Keratinocyte (primary cell): ENCODE measurements around the gene RGS13. TPM values are rescaled to one million over a fixed set of nuclear protein-coding genes. Genes with fewer than 3 reads are reported as not detected.

Source experiments
- DNase-seq: peaks from one replicate; pipeline ENCODE4 v3.0.0-alpha.2; 2011; ENCODE audit warnings: low read depth, missing footprints, low spot score
- FAIRE-seq: peaks from 2 replicates; lab custom pipeline; 2011; peaks lifted over from hg19 to GRCh38; lab: Jason Lieb, UNC
- H2AFZ ChIP-seq: 2 replicates; pipeline ENCODE4 v1.6.0; 2012; ENCODE audit warnings: low read length, control low read depth, inconsistent platforms; ENCODE audit not compliant: control insufficient read depth
- H3K27ac ChIP-seq: 2 replicates; pipeline ENCODE4 v1.5.1; 2011; ENCODE audit warnings: low read length; ENCODE audit not compliant: control insufficient read depth, insufficient read depth
- H3K27me3 ChIP-seq: 3 replicates; pipeline ENCODE4 v1.6.0; 2011; ENCODE audit warnings: low read length; ENCODE audit not compliant: control insufficient read depth, insufficient read depth; ENCODE audit errors: extremely low read depth
- H3K36me3 ChIP-seq, 2 experiments: 2 replicates in 1 of 2; 3 replicates in 1 of 2; pipeline ENCODE4 v1.5.1; 2011; ENCODE audit warnings: low read length in 2 of 2, mild to moderate bottlenecking in 1 of 2; ENCODE audit not compliant: control insufficient read depth in 2 of 2, insufficient read depth in 2 of 2; ENCODE audit errors: extremely low read depth in 1 of 2
- H3K4me1 ChIP-seq: 3 replicates; pipeline ENCODE4 v1.5.1; 2011; ENCODE audit warnings: low read length; ENCODE audit not compliant: control insufficient read depth, insufficient read depth; ENCODE audit errors: extremely low read depth
- H3K4me2 ChIP-seq: 3 replicates; pipeline ENCODE4 v1.6.0; 2011; ENCODE audit warnings: low read depth, low read length; ENCODE audit not compliant: control insufficient read depth, insufficient read depth; ENCODE audit errors: extremely low read depth
- H3K4me3 ChIP-seq, 3 experiments: fragments of 200-600 bp in 1 of 3; sonication (generic) in 1 of 3; 2 replicates in 2 of 3; 3 replicates in 1 of 3; pipeline ENCODE4 v1.5.1; 2011 to 2016; ENCODE audit warnings: low read length in 3 of 3, mild to moderate bottlenecking in 3 of 3, control low read depth in 2 of 3, inconsistent platforms in 1 of 3, low read depth in 1 of 3, mixed read lengths in 1 of 3, mixed run types in 1 of 3, moderate library complexity in 1 of 3; ENCODE audit not compliant: control insufficient read depth in 2 of 3, insufficient read depth in 2 of 3; ENCODE audit errors: extremely low read depth in 1 of 3
- H3K79me2 ChIP-seq: 2 replicates; pipeline ENCODE4 v1.6.0; 2012; ENCODE audit warnings: low read length; ENCODE audit not compliant: control insufficient read depth, insufficient read depth
- H3K9ac ChIP-seq: 3 replicates; pipeline ENCODE4 v1.6.0; 2011; ENCODE audit warnings: low read length; ENCODE audit not compliant: control insufficient read depth, insufficient read depth; ENCODE audit errors: extremely low read depth
- H3K9me1 ChIP-seq: 3 replicates; pipeline ENCODE4 v1.6.0; 2011; ENCODE audit warnings: low read length; ENCODE audit not compliant: control insufficient read depth, insufficient read depth; ENCODE audit errors: extremely low read depth
- H3K9me3 ChIP-seq: 2 replicates; pipeline ENCODE4 v1.5.1; 2012; ENCODE audit warnings: low read depth, low read length; ENCODE audit not compliant: control insufficient read depth
- H4K20me1 ChIP-seq: 3 replicates; pipeline ENCODE4 v1.6.0; 2011; ENCODE audit warnings: low read length; ENCODE audit not compliant: control insufficient read depth, insufficient read depth; ENCODE audit errors: extremely low read depth
- CTCF ChIP-seq, 3 experiments: IDR thresholded peaks in 1 of 3; conservative IDR thresholded peaks in 1 of 3; optimal IDR thresholded peaks in 1 of 3; 2 replicates in 2 of 3; 3 replicates in 1 of 3; pipeline versions ENCODE3 to v1.5.1; 2011; ENCODE audit warnings: low read length in 3 of 3, mild to moderate bottlenecking in 3 of 3, moderate library complexity in 2 of 3, control low read depth in 1 of 3, inconsistent platforms in 1 of 3; ENCODE audit not compliant: insufficient read depth in 2 of 3; ENCODE audit errors: extremely low read depth in 1 of 3
- EZH2 ChIP-seq: IDR thresholded peaks from one replicate; pipeline ENCODE4 v1.6.1; 2012; ENCODE audit warnings: inconsistent platforms, mild to moderate bottlenecking, low read length, moderate library complexity
- dilution Hi-C: fragments of 300-500 bp; cut with MboI; formaldehyde crosslinking; loops from one replicate; pipeline ENCODE4 v1.7.0; 2020; ENCODE audit warnings: low sequenced_read_pairs; ENCODE audit not compliant: extremely low pct_ligation_motif_present
- polyA plus RNA-seq, 5 experiments: library from polyadenylated mRNA; depleted of rRNA in 3 of 5; stranded (reverse) in 3 of 5; stranded (forward) in 1 of 5; unstranded in 1 of 5; fragments of >200 nt; gene quantifications; 1 replicate in 1 of 5; 2 replicates in 3 of 5; 3 replicates in 1 of 5; pipeline versions ENCODE4 v1.2.1 to v1.2.3, GENCODE V29; 2011 to 2012; ENCODE audit warnings: missing spikeins in 2 of 5, low read depth in 1 of 5, low replicate concordance in 1 of 5

RGS13 gene
- polyA plus RNA-seq, 1 donor (not counting 4 experiments of a cell fraction or from before 2014, with no cell fraction given): not detected

- Histone ChIP-seq H3K36me3 (no peaks in the 10 kb centered on the region), H3K79me2 (no peaks in the 10 kb centered on the region), H2AFZ (no peak overlapping the region), H3K4me1 (no peaks in the 10 kb centered on the region), H4K20me1 (no peaks in the 10 kb centered on the region), H3K9ac (no peak overlapping the region), H3K4me2 (no peak overlapping the region), H3K9me3 (no peaks in the 10 kb centered on the region), H3K9me1 (no peaks in the 10 kb centered on the region), H3K27ac (no peak overlapping the region), H3K4me3 (no peak overlapping the region), H3K27me3 (no peaks in the 10 kb centered on the region)
- FAIRE-seq: no peak
- TF ChIP-seq EZH2 (no peak), CTCF (optimal IDR thresholded peaks at IDR 0.05 in 1 of 3, IDR thresholded peaks at IDR 0.05 in 1 of 3, conservative IDR thresholded peaks at IDR 0.05 in 1 of 3; ENCODE audit: extremely low read depth in 1 of 3, insufficient read depth in 2 of 3, low read length in 3 of 3) (no peak)
- no peak for DNase-seq
- dilution Hi-C loops: no loop called here
Observed at GRCh38 chr1:192658255-192658654, 22.3 kb downstream of the RGS13 start.

GRCh38 chr1:192660613-192661012, 24.7 kb downstream of the RGS13 start:
- no peaks in the 10 kb centered on the region for H3K4me1 ChIP-seq
- no peaks in the 10 kb centered on the region for H3K9me1 ChIP-seq
- DNase-seq: no peak
- dilution Hi-C loops: no loop called here
- no peak for TF ChIP-seq EZH2
- H3K79me2 ChIP-seq: no peaks in the 10 kb centered on the region
- H3K27me3 ChIP-seq: no peaks in the 10 kb centered on the region
- FAIRE-seq: no peak
- no peaks in the 10 kb centered on the region for H3K9me3 ChIP-seq
- H3K9ac ChIP-seq: no peak overlapping the region
- H3K4me3 ChIP-seq: no peak overlapping the region
- H3K4me2 ChIP-seq: no peak overlapping the region
- no peak overlapping the region for H2AFZ ChIP-seq
- H3K36me3 ChIP-seq: no peaks in the 10 kb centered on the region
- no peak overlapping the region for H3K27ac ChIP-seq
- no peaks in the 10 kb centered on the region for H4K20me1 ChIP-seq

- DNase-seq (no peak), FAIRE-seq (no peak)
- Histone ChIP-seq H3K4me2 (no peak overlapping the region), H3K27ac (no peak overlapping the region), H3K4me3 (no peak overlapping the region), H3K27me3 (no peaks in the 10 kb centered on the region), H4K20me1 (no peaks in the 10 kb centered on the region), H3K4me1 (no peaks in the 10 kb centered on the region), H3K9ac (no peak overlapping the region), H3K9me3 (no peaks in the 10 kb centered on the region), H3K79me2 (no peaks in the 10 kb centered on the region), H3K9me1 (no peaks in the 10 kb centered on the region), H2AFZ (no peak overlapping the region), H3K36me3 (no peaks in the 10 kb centered on the region)
- TF ChIP-seq CTCF (optimal IDR thresholded peaks at IDR 0.05 in 1 of 3, IDR thresholded peaks at IDR 0.05 in 1 of 3, conservative IDR thresholded peaks at IDR 0.05 in 1 of 3; ENCODE audit: extremely low read depth in 1 of 3, insufficient read depth in 2 of 3, low read length in 3 of 3): peak in 1 of 3 experiments; percentile 14
- no peak for TF ChIP-seq EZH2
- dilution Hi-C loops: no loop called here
Observed at GRCh38 chr1:192668409-192668983, 32.5 kb downstream of the RGS13 start.
